HUES48 (cell line): ENCODE results near the gene GRM3.
A peak's percentile ranks its signal among the peaks of the same experiment; 100 is the strongest.

ENCODE experiments used
- H3K27ac ChIP-seq: one replicate; pipeline ENCODE4 v1.7.0; 2013; ENCODE audit warnings: low read depth, low read length, inconsistent platforms
- H3K27me3 ChIP-seq: 2 replicates; pipeline ENCODE4 v1.6.1; 2013; ENCODE audit warnings: mild to moderate bottlenecking, low read length; ENCODE audit not compliant: control insufficient read depth, insufficient read depth
- H3K36me3 ChIP-seq: 2 replicates; pipeline ENCODE4 v1.6.1; 2013; ENCODE audit warnings: low read length; ENCODE audit not compliant: control insufficient read depth, insufficient read depth
- H3K4me1 ChIP-seq: 2 replicates; pipeline ENCODE4 v1.6.1; 2013; ENCODE audit warnings: mild to moderate bottlenecking, low read length; ENCODE audit not compliant: control insufficient read depth, insufficient read depth
- H3K4me3 ChIP-seq: 2 replicates; pipeline ENCODE4 v1.5.1; 2013; ENCODE audit warnings: mild to moderate bottlenecking, low read depth, low read length
- H3K9ac ChIP-seq: 2 replicates; pipeline ENCODE4 v1.6.1; 2013; ENCODE audit warnings: mild to moderate bottlenecking, low read depth, low read length, moderate library complexity
- H3K9me3 ChIP-seq: 2 replicates; pipeline ENCODE4 v1.6.1; 2013; ENCODE audit warnings: low read length; ENCODE audit not compliant: control insufficient read depth, insufficient read depth

Gene GRM3

DNA sequence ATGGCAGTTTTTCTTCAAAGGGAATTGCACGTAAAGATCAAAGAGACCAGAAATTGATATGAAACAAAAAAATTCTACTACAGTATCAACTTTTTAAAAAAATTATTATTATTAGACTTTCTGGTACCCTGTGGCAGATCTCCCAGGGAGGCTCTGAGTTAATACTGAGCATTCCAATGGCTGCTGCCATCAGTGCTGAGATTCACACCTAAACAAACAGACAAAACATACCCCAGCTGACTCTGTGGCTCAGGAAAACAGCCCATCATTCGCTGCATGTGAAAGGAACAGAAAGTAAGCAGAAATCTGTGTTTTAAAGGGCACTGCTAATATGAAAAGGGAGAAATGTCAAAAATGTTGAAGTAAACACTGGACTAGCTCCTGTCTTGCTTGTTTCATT is 118.4 kb downstream of the GRM3 start:
- Histone ChIP-seq H3K36me3 (no peaks in the 10 kb centered on the region), H3K9me3 (no peaks in the 10 kb centered on the region), H3K4me1 (peaks cover 46% of the 10 kb centered on the region), H3K9ac (no peak overlapping the region), H3K27me3 (no peaks in the 10 kb centered on the region), H3K4me3 (no peak overlapping the region), H3K27ac (peak overlapping the region; percentile 31)

DNA sequence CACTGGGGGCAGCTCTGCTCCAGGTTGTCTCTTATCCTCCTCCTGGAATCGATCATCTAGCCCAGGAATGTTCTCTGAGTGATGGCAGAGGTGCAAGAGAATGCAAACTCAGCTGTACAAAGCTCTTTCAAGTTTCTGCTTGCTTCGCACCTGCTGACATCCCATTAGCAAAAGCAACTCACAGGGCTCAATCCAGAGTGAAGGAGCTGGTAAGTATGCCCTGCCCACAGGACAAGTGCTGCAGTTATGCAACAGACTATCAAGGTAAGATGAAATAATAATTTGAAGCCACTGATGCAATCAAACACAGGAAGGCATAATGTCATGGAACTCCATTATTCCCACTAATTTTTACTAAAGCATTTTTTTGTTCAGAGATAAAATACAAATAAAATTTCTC is 122.2 kb downstream of the GRM3 start:
- Histone ChIP-seq H3K9me3 (no peaks in the 10 kb centered on the region), H3K9ac (no peak overlapping the region), H3K27me3 (no peaks in the 10 kb centered on the region), H3K27ac (no peak overlapping the region), H3K4me1 (peaks cover 27% of the 10 kb centered on the region), H3K4me3 (no peak overlapping the region), H3K36me3 (no peaks in the 10 kb centered on the region)

GRCh38 chr7:86768394-86768793 is 124.7 kb downstream of the GRM3 start:
- Histone ChIP-seq H3K9ac (no peak overlapping the region), H3K27me3 (no peaks in the 10 kb centered on the region), H3K4me3 (no peak overlapping the region), H3K27ac (no peak overlapping the region), H3K4me1 (peaks cover 3% of the 10 kb centered on the region; the same call in 1 of the 2 replicates), H3K36me3 (no peaks in the 10 kb centered on the region), H3K9me3 (no peaks in the 10 kb centered on the region)

- H3K9me3 ChIP-seq = no peaks in the 10 kb centered on the region
- no peak overlapping the region for H3K9ac ChIP-seq
- H3K27me3 ChIP-seq = no peaks in the 10 kb centered on the region
These were observed 125.5 kb downstream of the GRM3 start for GRCh38 chr7:86768967-86769760.

GRCh38 chr7:86773309-86773708 is 129.6 kb downstream of the GRM3 start:
- H3K4me3 ChIP-seq = no peak overlapping the region

More at GRCh38 chr7:86768967-86769760, 125.5 kb downstream of the GRM3 start:
- Histone ChIP-seq H3K27ac (no peak overlapping the region), H3K4me3 (no peak overlapping the region), H3K36me3 (no peaks in the 10 kb centered on the region), H3K4me1 (no peaks in the 10 kb centered on the region)

GRCh38 chr7:86775203-86775602 is 131.5 kb downstream of the GRM3 start:
- Histone ChIP-seq H3K27me3 (no peaks in the 10 kb centered on the region), H3K9ac (no peak overlapping the region), H3K36me3 (no peaks in the 10 kb centered on the region), H3K4me1 (no peaks in the 10 kb centered on the region), H3K4me3 (no peak overlapping the region), H3K27ac (no peak overlapping the region), H3K9me3 (no peaks in the 10 kb centered on the region)

More at GRCh38 chr7:86773309-86773708, 129.6 kb downstream of the GRM3 start:
- Histone ChIP-seq H3K4me1 (no peaks in the 10 kb centered on the region), H3K27me3 (no peaks in the 10 kb centered on the region), H3K9ac (no peak overlapping the region), H3K9me3 (no peaks in the 10 kb centered on the region), H3K27ac (no peak overlapping the region), H3K36me3 (no peaks in the 10 kb centered on the region)

DNA sequence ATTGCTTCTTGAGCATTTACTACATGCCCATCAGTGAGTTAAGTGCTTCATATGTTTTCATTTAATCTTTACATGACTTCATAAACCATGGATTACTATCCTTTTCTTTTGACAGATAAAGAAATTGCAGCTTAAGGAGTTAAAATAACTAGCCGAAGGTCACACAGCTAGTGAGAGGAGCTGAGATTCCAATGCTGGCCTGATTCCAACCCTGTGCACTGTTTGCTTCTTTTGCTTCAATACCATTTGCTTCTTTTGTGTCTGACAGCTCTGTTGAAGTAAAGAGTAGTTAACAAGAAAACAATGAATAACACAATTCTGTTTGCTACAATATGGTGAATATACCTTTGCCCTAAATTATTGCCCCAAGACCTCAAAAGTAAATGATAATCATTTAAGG is 132.4 kb downstream of the GRM3 start:
- H3K27me3 ChIP-seq = no peaks in the 10 kb centered on the region
- H3K4me1 ChIP-seq = no peaks in the 10 kb centered on the region
- no peak overlapping the region for H3K4me3 ChIP-seq
- H3K27ac ChIP-seq = no peak overlapping the region
- H3K36me3 ChIP-seq = no peaks in the 10 kb centered on the region
- H3K9me3 ChIP-seq = no peaks in the 10 kb centered on the region
- H3K9ac ChIP-seq = no peak overlapping the region

- Histone ChIP-seq H3K9ac (no peak overlapping the region), H3K4me1 (no peaks in the 10 kb centered on the region), H3K27me3 (no peaks in the 10 kb centered on the region), H3K9me3 (no peaks in the 10 kb centered on the region), H3K4me3 (no peak overlapping the region), H3K36me3 (no peaks in the 10 kb centered on the region), H3K27ac (no peak overlapping the region)
These were observed 134.6 kb downstream of the GRM3 start for GRCh38 chr7:86778271-86778670.

- Histone ChIP-seq H3K4me1 (no peaks in the 10 kb centered on the region), H3K9ac (no peak overlapping the region)
These were observed 141.1 kb downstream of the GRM3 start for GRCh38 chr7:86784765-86785164.

DNA sequence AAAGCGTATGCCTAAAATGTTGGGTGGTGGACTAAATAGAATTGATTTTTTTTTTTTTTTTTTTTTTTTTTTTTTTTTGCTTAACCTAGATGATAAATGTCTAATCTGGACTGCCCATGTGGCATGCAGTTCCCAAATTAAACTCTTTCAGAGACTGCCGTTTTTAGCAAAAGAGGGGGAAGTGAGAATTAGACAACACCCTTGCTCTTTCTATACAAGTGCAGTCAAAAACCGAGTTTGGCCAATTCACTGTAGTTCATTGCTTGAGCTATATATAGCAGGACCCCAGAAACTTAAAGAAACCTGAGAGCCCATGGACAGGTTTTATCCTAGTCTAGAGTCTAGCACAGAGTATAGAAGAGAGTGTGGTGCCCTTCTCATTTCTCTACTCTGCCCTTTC is 141.9 kb downstream of the GRM3 start:
- no peaks in the 10 kb centered on the region for H3K27me3 ChIP-seq
- no peak overlapping the region for H3K27ac ChIP-seq
- H3K9me3 ChIP-seq = no peaks in the 10 kb centered on the region
- no peak overlapping the region for H3K4me3 ChIP-seq
- H3K4me1 ChIP-seq = no peaks in the 10 kb centered on the region
- no peak overlapping the region for H3K9ac ChIP-seq
- H3K36me3 ChIP-seq = no peaks in the 10 kb centered on the region

More at GRCh38 chr7:86784765-86785164, 141.1 kb downstream of the GRM3 start:
- Histone ChIP-seq H3K27ac (no peak overlapping the region), H3K9me3 (no peaks in the 10 kb centered on the region), H3K36me3 (no peaks in the 10 kb centered on the region), H3K4me3 (no peak overlapping the region), H3K27me3 (no peaks in the 10 kb centered on the region)

DNA sequence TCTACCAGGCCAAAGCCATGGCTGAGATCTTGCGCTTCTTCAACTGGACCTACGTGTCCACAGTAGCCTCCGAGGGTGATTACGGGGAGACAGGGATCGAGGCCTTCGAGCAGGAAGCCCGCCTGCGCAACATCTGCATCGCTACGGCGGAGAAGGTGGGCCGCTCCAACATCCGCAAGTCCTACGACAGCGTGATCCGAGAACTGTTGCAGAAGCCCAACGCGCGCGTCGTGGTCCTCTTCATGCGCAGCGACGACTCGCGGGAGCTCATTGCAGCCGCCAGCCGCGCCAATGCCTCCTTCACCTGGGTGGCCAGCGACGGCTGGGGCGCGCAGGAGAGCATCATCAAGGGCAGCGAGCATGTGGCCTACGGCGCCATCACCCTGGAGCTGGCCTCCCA is 142.7 kb downstream of the GRM3 start:
- Histone ChIP-seq H3K4me1 (no peaks in the 10 kb centered on the region), H3K9ac (no peak overlapping the region), H3K27me3 (no peaks in the 10 kb centered on the region), H3K9me3 (no peaks in the 10 kb centered on the region), H3K4me3 (no peak overlapping the region), H3K36me3 (no peaks in the 10 kb centered on the region), H3K27ac (no peak overlapping the region)
